ENCODE results near the gene CCDC124.
A peak's percentile ranks its signal among the peaks of the same experiment; 100 is the strongest.
"Not testable (repeated sequence)": the region's sequence is repeated elsewhere in the genome, so short reads cannot be mapped to it uniquely, and the experiment has no call there.

CCDC124 gene

GRCh38 chr19:17932485-17933338 lies at the start of gene CCDC124:
CCDC124 (plus strand) TSS chr19:17933015; CDS start chr19:17936421, 3,406 bp downstream.
- DNase-seq: peak; percentile 79

GRCh38 chr19:17883627-17884410 lies 49.0 kb upstream of the CCDC124 start:
- no peak for DNase-seq

- no peak for DNase-seq
Observed at GRCh38 chr19:17886515-17886914, 46.3 kb upstream of the CCDC124 start.

- not testable (repeated sequence) for DNase-seq
Observed at GRCh38 chr19:17887221-17887620, 45.6 kb upstream of the CCDC124 start.

- no peak for DNase-seq
Observed at GRCh38 chr19:17888260-17888659, 44.6 kb upstream of the CCDC124 start.

GRCh38 chr19:17889609-17890214 lies 43.1 kb upstream of the CCDC124 start:
- no peak for DNase-seq

- no peak for DNase-seq
Observed at GRCh38 chr19:17893766-17894165, 39.0 kb upstream of the CCDC124 start.

- DNase-seq: no peak
Observed at GRCh38 chr19:17902701-17903100, 30.1 kb upstream of the CCDC124 start.

GRCh38 chr19:17908244-17908643 lies 24.6 kb upstream of the CCDC124 start:
- no peak for DNase-seq

GRCh38 chr19:17909003-17909732 lies 23.6 kb upstream of the CCDC124 start:
- DNase-seq: no peak

- DNase-seq: no peak
Observed at GRCh38 chr19:17910791-17911360, 21.9 kb upstream of the CCDC124 start.

GRCh38 chr19:17915940-17916593 lies 16.7 kb upstream of the CCDC124 start:
- no peak for DNase-seq

- DNase-seq: not testable (repeated sequence)
Observed at GRCh38 chr19:17918151-17918550, 14.7 kb upstream of the CCDC124 start.

GRCh38 chr19:17919122-17919521 lies 13.7 kb upstream of the CCDC124 start:
- not testable (repeated sequence) for DNase-seq

GRCh38 chr19:17920527-17920926 lies 12.3 kb upstream of the CCDC124 start:
- DNase-seq: no peak

GRCh38 chr19:17922138-17922537 lies 10.7 kb upstream of the CCDC124 start:
- DNase-seq: no peak

- no peak for DNase-seq
Observed at GRCh38 chr19:17926044-17926443, 6.8 kb upstream of the CCDC124 start.

- DNase-seq: no peak
Observed at GRCh38 chr19:17929056-17929455, 3.8 kb upstream of the CCDC124 start.

GRCh38 chr19:17931532-17932191 lies 1.2 kb upstream of the CCDC124 start:
- no peak for DNase-seq

GRCh38 chr19:17933414-17934129 lies 757 bp downstream of the CCDC124 start:
- no peak for DNase-seq

GRCh38 chr19:17936379-17936778 lies 3.6 kb downstream of the CCDC124 start:
- DNase-seq: no peak

All from NK-92 treated with Interleukin-12 subunit alpha and Interleukin-12 subunit beta, amount 100 ng/mL, for 24 hours (cell line).